ENCODE results near the gene PGBD1.

DNA sequence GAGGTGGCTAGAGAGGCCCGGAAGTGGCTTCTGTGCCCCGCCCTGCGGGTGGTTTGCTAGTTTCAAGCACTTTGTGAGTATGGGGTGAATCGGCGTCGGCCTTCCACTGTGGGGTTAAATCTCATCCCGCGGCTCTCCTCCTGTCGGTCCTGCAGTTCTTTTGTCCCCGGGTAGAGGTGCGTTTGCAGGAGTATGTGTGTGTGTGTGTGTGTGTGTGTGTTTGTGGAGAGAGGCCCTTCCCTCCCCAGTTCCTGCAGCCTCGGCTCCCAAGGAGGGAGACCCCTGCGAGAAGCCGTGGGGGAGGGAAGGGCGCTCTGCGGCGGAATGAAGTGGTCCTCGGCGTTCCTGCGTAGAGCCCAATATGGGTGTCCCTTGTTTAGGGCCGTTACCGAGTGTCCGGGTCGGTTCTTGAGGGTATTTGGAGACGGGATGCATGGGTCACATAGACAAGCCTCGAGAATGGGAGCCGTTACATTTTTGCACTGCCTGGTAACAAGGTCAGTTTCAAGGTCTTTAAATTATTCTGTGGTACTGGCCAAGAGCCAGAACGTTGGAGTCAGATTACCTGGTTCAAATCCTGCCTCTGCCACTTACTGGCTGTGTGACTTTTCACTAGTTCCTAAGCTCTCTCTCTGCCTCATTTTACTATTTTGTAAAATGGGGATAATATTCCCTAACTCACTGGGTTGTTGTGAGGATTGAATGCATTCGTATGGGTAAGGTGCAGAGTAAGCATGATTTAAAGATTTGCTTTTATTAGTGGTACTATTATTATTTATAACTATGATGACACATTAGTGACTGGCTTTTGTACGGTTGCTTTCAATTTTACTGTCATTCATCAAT is 68.7 kb downstream of the PGBD1 start, which contains the start of gene ZKSCAN3:
- TF ChIP-seq, protein P1, sequence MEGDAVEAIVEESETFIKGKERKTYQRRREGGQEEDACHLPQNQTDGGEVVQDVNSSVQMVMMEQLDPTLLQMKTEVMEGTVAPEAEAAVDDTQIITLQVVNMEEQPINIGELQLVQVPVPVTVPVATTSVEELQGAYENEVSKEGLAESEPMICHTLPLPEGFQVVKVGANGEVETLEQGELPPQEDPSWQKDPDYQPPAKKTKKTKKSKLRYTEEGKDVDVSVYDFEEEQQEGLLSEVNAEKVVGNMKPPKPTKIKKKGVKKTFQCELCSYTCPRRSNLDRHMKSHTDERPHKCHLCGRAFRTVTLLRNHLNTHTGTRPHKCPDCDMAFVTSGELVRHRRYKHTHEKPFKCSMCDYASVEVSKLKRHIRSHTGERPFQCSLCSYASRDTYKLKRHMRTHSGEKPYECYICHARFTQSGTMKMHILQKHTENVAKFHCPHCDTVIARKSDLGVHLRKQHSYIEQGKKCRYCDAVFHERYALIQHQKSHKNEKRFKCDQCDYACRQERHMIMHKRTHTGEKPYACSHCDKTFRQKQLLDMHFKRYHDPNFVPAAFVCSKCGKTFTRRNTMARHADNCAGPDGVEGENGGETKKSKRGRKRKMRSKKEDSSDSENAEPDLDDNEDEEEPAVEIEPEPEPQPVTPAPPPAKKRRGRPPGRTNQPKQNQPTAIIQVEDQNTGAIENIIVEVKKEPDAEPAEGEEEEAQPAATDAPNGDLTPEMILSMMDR (IDR thresholded peaks at IDR 0.05): no peak
- peak; percentile 55 to 89 for TF ChIP-seq POLR2AphosphoS5 (IDR thresholded peaks at IDR 0.05; ENCODE audit: insufficient read depth in 1 of 2, low read depth in 1 of 2)
- no peak for TF ChIP-seq POLR2A (IDR thresholded peaks at IDR 0.05)
